Measurements from ENCODE around the gene FREM2.

Gene FREM2

GRCh38 chr13:38763446-38764381 is 76.8 kb downstream of the FREM2 start:
- DNase-seq (ENCODE audit: low spot score): no peak

DNA sequence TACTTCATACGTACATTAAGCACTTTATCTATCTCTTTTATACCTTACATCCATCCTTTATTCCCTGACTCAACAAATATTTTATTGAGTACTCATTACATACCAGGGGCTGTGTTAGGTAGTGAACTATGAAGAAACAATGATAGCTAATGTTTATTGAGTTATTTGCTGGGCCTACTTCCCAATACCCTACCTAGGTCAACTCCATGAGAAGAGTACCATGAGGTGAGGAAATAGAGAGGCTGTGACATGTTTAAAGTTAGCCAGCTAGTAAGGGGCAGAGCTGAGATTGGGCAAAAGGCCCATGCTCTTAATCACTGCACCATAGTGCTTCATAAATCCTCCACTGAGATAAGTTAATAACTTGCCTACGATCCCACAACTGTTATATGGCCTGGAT is 79.9 kb downstream of the FREM2 start:
- DNase-seq (ENCODE audit: low spot score): no peak

DNA sequence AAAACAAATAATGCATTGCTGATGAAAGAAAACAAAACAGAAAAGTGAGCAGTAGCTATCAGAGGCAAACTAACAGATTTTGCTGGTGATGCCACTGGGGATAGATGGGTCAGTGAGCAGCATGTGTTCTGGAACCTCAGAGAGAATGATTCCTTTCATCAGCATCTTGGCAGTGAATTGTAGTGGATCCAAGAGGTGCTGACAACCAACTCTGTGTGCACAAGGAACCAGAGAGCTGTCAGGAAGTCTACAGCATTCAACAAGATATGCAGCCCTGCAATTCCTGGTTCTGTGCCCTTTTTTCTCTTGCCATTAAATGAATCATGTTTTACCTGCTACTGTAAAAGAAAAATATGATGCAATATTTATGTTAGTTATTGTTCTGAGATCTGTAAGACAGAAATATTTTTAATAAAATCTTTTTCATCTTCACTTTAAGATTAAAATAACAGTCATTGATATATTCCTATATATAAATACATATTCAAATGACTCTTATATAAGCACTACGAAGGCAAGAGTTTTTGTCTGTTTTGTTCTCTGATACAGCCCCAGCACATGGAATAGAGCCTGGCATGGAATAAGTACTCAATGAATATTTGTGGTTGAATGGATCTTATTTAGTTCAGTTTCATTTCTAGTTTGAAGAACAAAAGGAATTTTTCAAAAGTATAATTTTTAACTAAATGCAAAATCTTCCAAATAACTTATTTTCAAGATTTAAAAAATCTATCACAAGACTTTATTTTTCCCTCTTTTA is 80.8 kb downstream of the FREM2 start:
- DNase-seq (ENCODE audit: low spot score): no peak

DNA sequence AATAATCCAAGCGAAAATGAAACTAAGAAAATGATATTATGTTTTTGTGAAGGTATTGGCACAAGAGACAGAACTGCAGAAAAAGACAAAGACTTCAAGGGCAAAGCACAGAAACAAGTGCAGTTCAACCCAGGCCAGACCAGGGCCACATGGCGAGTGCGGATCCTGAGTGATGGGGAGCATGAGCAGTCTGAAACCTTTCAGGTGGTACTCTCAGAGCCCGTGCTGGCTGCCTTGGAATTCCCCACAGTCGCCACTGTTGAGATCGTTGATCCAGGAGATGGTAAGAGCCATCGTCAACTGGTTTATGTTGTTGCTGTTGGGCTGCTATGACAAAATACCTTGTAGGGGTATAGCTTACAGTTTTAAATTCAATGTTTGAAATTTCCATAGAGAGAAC is 82.6 kb downstream of the FREM2 start:
- no peak for DNase-seq (ENCODE audit: low spot score)

GRCh38 chr13:38775085-38775484 is 88.2 kb downstream of the FREM2 start:
- DNase-seq (ENCODE audit: low spot score): no peak

- no peak for DNase-seq (ENCODE audit: low spot score)
These were observed 90.7 kb downstream of the FREM2 start for GRCh38 chr13:38777347-38778119.

- DNase-seq (ENCODE audit: low spot score): no peak
These were observed 94.7 kb downstream of the FREM2 start for GRCh38 chr13:38781539-38781938.

GRCh38 chr13:38784036-38784880 is 97.4 kb downstream of the FREM2 start:
- DNase-seq (ENCODE audit: low spot score): no peak

DNA sequence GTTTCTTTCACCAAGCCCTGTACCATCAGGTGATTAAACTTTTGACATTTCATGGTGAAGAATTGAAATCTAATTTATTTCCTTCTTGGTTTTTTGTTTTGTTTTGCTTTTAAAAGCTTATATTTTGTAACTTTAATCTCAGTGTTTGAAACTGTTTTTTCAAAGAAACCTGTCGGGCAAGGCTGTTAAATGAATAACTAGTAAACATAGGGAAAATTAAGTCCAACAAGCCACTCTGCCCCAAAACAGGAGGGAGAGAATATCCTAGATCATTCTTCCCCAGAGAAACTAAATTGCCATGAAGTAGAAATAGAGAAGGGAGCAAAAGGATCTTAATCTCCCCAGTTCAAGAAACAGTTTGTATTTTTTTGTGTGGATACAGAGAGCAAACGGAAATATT is 98.2 kb downstream of the FREM2 start:
- DNase-seq (ENCODE audit: low spot score): no peak

- DNase-seq (ENCODE audit: low spot score): no peak
These were observed 98.6 kb downstream of the FREM2 start for GRCh38 chr13:38785490-38785889.

- DNase-seq (ENCODE audit: low spot score): no peak
These were observed 100.7 kb downstream of the FREM2 start for GRCh38 chr13:38787550-38787949.

GRCh38 chr13:38796890-38797289 is 110.0 kb downstream of the FREM2 start:
- no peak for DNase-seq (ENCODE audit: low spot score)

- DNase-seq (ENCODE audit: low spot score): no peak
These were observed 116.7 kb downstream of the FREM2 start for GRCh38 chr13:38803531-38803930.

- no peak for DNase-seq (ENCODE audit: low spot score)
These were observed 117.2 kb downstream of the FREM2 start for GRCh38 chr13:38804061-38804460.

DNA sequence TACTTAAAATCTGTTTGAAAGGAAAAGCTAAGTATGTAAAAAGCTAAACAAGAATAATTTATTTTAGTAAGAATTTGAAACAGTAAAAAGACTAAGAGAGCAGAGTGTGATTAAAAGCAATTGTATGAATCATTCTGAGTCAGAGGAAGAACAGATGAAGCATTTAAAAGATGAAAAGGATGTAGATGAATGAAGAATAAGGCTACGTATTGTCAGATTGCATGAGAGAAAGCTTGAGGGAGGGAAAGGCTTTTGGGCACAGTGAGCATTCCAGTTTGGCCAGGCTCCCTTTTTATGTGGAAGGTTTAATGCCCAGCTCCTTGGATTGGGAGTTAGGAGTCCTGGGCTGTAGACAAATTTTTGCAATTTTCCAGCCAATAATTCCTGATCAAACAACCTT is 117.7 kb downstream of the FREM2 start:
- DNase-seq (ENCODE audit: low spot score): no peak

DNA sequence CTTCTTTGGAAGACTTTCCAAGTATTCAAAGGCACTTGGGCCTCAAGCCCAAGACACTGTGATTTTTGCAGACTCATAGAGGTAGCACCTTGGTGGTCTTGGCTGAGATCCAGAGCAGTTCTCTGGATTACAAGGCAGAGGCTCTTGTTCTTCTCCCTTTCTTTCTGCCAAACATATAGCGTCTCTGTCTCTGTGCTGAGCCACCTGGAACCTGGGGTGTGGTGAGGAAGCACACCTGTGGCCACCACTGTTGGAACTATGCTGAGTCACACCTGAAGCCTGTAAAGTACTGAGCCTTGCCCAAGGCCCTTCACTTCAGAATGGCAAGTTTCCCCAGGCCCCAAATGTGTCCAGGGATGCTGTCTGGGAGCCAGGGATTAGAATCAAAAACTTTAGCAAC is 127.5 kb downstream of the FREM2 start:
- no peak for DNase-seq (ENCODE audit: low spot score)

DNA sequence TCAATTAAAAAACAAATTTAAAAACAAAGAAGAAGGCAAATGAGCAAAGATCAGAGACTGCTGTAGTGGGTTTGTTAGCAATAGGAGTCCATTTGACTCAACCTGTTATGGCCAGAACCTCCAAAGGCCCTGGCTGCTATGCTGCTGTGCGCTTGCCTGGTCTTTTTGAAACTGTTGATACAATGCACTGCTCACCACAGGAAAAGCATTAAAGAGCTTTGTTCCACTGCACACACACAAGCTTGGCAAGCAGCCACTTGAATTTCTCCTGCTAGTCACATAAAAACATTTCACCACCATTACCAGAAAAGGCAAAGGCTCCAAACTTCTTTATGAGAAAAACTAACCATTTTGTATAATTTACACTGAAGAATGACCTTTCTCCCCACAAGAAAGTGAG is 132.2 kb downstream of the FREM2 start:
- DNase-seq (ENCODE audit: low spot score): no peak

GRCh38 chr13:38819596-38819995 is 132.7 kb downstream of the FREM2 start:
- DNase-seq (ENCODE audit: low spot score): no peak

GRCh38 chr13:38821770-38822551 is 135.1 kb downstream of the FREM2 start:
- no peak for DNase-seq (ENCODE audit: low spot score)

- no peak for DNase-seq (ENCODE audit: low spot score)
These were observed 137.5 kb downstream of the FREM2 start for GRCh38 chr13:38824342-38824741.
